SH-SY5Y (cell line): ENCODE measurements around the gene ENTPD1.

Experiments
- GATA2 ChIP-seq: IDR thresholded peaks from 2 replicates; pipeline ENCODE4 v1.6.1; 2011; ENCODE audit warnings: mild to moderate bottlenecking, low read depth, low read length
- GATA3 ChIP-seq: IDR thresholded peaks from 2 replicates; pipeline ENCODE4 v1.6.1; 2011; ENCODE audit warnings: low read depth, mild to moderate bottlenecking, low read length, moderate library complexity

GRCh38 chr10:95785317-95785716, 29.4 kb downstream of the ENTPD1 start:
- TF ChIP-seq GATA2 (no peak), GATA3 (no peak)
